ENCODE measurements around the gene RHEX.

DNA sequence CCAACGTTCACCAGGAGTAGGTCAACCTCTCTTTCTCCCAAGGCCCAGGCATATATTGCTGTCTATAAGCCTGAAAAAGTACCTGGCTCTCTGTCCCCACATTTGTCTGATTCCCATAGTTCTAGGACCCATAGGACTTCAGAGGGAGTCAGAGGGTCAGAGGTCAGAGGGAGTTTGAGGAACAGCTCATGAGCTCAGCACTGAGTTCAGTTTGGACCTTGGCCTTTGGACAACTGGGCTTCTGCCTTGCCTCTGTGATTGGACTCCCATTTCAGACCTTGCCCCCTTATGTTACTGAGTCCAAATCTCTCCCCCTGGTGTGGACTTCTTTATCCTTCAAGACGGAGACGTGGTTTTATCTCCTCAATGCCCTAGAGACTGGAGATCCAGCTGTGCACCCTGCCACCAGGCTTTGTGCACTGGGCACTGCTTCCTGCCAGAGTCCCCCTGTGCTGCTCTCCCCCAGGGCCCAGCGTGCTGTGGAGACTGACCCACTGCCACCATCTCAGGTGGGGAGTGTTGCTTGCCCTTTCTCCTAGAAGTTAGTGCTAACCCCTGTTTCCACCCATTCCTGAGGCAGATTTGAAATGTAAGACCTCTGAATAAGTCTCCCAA is 32.5 kb upstream of the RHEX start:
- peak in 1 of 2 experiments; percentile 27; a peak in 1 of 4 replicates for TF ChIP-seq NR2F1 (CRISPR knock-in tag; IDR thresholded peaks at IDR 0.05)
- TF ChIP-seq, protein P1, sequence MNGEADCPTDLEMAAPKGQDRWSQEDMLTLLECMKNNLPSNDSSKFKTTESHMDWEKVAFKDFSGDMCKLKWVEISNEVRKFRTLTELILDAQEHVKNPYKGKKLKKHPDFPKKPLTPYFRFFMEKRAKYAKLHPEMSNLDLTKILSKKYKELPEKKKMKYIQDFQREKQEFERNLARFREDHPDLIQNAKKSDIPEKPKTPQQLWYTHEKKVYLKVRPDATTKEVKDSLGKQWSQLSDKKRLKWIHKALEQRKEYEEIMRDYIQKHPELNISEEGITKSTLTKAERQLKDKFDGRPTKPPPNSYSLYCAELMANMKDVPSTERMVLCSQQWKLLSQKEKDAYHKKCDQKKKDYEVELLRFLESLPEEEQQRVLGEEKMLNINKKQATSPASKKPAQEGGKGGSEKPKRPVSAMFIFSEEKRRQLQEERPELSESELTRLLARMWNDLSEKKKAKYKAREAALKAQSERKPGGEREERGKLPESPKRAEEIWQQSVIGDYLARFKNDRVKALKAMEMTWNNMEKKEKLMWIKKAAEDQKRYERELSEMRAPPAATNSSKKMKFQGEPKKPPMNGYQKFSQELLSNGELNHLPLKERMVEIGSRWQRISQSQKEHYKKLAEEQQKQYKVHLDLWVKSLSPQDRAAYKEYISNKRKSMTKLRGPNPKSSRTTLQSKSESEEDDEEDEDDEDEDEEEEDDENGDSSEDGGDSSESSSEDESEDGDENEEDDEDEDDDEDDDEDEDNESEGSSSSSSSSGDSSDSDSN (CRISPR knock-in tag; IDR thresholded peaks at IDR 0.05), result no peak
- no peak for TF ChIP-seq CTCF (CRISPR knock-in tag; IDR thresholded peaks at IDR 0.05)

All from HepG2 (cell line).